ENCODE data around the gene PLA2G6. TPM values are rescaled to one million over a fixed set of nuclear protein-coding genes. Genes with fewer than 3 reads are reported as not detected.

PLA2G6 gene
- total RNA-seq, 2 donors from 2014 or later = 61.5 to 138 TPM

DNA sequence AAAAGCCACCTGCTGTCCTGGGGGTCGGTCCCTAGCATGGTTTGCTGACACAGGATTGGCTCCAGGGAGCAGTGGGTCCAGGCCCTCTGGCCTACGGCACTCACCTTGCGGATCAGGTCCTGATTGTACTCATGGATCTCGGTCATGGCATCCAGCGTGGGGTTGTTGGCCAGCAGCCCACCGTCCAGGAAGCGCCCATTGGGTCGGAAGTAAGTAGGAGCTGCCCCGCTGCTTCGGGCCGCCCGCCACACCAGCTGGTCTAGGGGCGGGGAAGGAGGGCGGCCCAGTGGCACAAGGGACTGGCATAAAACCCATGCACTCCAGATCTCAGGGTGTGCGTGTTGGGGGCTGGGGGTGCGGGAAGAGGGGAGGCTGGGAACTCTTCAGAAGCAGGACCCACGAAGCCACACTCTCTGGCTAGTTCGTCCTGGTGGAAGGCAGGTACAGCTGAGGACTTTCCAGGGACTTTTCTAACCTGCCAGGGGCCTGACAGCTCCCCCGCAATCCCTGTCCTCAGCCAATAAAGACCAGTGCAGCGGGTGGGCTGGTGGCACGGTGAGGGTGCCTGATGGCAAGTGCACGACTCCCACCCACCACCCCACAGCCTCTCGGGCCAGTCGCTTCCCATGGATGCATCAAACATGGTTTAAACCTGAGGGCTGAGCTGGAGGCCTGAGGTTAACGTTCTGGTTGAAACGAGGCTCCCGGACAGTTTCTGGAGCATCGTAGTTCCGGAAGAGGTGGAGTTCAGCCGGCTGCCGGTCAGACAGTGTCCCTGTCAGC is 66.0 kb downstream of the PLA2G6 start:
- H3K27ac ChIP-seq = no peak overlapping the region
- DNase-seq (ENCODE audit: low spot score) = no peak
- no peak for TF ChIP-seq CTCF (IDR thresholded peaks at IDR 0.05)
- TF ChIP-seq POLR2A (IDR thresholded peaks at IDR 0.05) = no peak
- no peak for TF ChIP-seq POLR2AphosphoS5 (IDR thresholded peaks at IDR 0.05)
- 94% methylated on average over 31 of the region's 31 CpGs for WGBS
- no peak overlapping the region for H3K4me3 ChIP-seq
- no peaks in the 10 kb centered on the region for H3K27me3 ChIP-seq (replicated peaks; ENCODE audit: insufficient read depth)
- H3K4me1 ChIP-seq (replicated peaks) = no peaks in the 10 kb centered on the region
- intact Hi-C loops (cut with DNase I) = loop anchor here (2.0 to 10.0 kb wide), 3 partner anchors 59 to 237 kb away; no protein-coding TSS in a partner anchor
- H3K9me3 ChIP-seq = no peaks in the 10 kb centered on the region
- H3K36me3 ChIP-seq = no peaks in the 10 kb centered on the region

DNA sequence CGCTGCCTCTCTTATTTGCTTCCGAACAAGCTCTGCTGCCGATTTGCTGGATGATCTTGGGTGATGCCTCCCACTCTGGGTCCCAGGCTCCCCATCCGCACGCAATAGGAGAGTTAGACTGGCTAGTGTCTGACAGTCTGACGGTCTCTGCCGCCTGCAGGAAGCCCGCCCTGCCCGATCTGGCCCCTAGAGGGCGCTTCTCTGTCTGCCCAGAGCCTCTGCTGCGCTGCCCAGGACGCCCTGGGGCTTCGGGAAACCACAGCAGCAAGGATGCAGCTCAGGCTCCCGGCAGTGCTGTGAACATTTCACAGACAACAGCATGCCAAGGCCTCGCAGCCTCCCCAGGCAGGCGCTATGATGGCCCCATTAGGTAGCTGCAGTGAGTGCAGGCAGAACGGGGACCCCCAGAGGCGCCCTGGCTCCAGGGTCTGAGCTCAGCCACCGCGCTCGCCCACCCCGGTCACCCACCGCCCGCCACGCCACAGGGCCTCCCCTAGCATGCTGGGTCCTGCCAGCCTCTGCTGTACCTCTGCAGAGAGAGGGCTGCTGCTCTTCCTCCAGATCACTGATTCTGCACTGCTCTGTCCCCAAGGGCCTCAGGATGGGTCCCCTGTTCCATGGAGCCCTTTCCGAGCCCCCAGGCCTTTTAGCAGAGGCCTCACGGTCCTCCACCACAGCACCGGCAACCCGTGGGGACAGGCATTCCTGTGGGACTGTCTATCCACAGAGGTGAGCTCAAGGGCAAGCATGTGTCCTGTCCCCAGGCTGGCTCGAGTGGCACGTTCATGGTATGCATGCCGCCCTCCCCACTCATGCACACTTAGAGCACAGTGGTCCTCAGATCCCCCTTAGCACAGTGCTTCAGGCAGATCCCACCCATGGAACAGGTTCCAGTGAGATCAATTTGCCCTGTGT is 66.9 kb downstream of the PLA2G6 start:
- Histone ChIP-seq H3K4me3 (no peak overlapping the region), H3K27ac (no peak overlapping the region), H3K36me3 (no peaks in the 10 kb centered on the region), H3K9me3 (no peaks in the 10 kb centered on the region), H3K4me1 (replicated peaks) (no peaks in the 10 kb centered on the region), H3K27me3 (replicated peaks; ENCODE audit: insufficient read depth) (no peaks in the 10 kb centered on the region)
- WGBS = 54% methylated on average over 32 of the region's 32 CpGs
- TF ChIP-seq POLR2A (IDR thresholded peaks at IDR 0.05) (no peak), CTCF (IDR thresholded peaks at IDR 0.05) (peak; percentile 72 to 92 (median 90)), POLR2AphosphoS5 (IDR thresholded peaks at IDR 0.05) (peak; percentile 59)
- peak; percentile 82 for DNase-seq (ENCODE audit: low spot score)
- intact Hi-C loops (cut with DNase I) = loop anchor here (2.0 to 10.0 kb wide), 3 partner anchors 60 to 238 kb away; no protein-coding TSS in a partner anchor

DNA sequence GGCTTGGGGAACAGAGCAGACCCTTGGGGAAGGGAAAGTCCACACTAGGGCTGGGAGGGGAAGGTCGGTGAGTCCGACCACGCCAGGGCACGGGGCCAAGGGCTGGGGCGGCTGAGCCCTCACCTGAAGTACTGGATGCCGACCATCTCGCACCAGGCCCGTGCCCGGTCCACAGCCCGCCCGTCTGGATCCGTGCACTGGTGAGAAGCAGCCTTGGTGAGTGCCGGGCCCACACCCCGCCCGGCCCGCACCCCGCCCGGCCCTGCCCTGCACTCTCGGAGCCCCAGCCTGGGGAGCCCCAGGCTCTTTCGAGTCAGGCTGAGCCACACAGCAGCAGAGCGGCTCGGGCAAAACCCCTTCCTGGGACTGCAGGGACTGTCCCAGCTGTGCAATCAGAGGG is 69.2 kb downstream of the PLA2G6 start:
- H3K27me3 ChIP-seq (replicated peaks; ENCODE audit: insufficient read depth) = no peaks in the 10 kb centered on the region
- WGBS = 97% methylated on average over 8 of the region's 22 CpGs
- intact Hi-C loops (cut with DNase I) = loop anchor here (10.0 kb wide), 2 partner anchors 62 to 112 kb away; no protein-coding TSS in a partner anchor
- TF ChIP-seq CTCF (IDR thresholded peaks at IDR 0.05) (no peak), POLR2A (IDR thresholded peaks at IDR 0.05) (no peak), POLR2AphosphoS5 (IDR thresholded peaks at IDR 0.05) (no peak)
- no peak for DNase-seq (ENCODE audit: low spot score)
- H3K4me3 ChIP-seq = no peak overlapping the region
- no peaks in the 10 kb centered on the region for H3K9me3 ChIP-seq
- H3K27ac ChIP-seq = no peak overlapping the region
- H3K36me3 ChIP-seq = no peaks in the 10 kb centered on the region
- no peaks in the 10 kb centered on the region for H3K4me1 ChIP-seq (replicated peaks)

DNA sequence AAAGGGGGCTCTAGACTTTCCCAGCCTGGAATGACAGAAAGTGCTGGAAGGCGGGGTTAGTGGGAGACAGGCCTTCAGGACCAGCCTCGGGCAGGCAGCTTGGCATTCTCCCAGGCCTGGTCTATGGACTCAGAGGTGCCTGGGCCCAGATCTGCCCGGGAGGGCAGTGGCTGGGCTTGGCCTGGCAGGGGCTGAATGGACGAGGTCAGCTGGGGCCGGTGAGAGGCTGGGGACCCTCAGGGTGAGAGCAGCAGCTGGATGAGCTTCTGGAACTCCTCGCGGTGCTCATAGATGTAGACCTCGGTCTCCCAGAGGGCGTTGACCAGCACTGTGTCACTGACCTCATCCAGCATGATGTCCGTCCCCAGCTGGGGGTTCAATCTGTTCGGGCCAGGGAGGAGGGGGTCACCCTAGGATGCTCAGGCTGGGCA is 69.7 kb downstream of the PLA2G6 start:
- Histone ChIP-seq H3K4me3 (no peak overlapping the region), H3K4me1 (replicated peaks) (no peaks in the 10 kb centered on the region), H3K9me3 (no peaks in the 10 kb centered on the region), H3K27me3 (replicated peaks; ENCODE audit: insufficient read depth) (no peaks in the 10 kb centered on the region), H3K27ac (no peak overlapping the region), H3K36me3 (no peaks in the 10 kb centered on the region)
- no peak for DNase-seq (ENCODE audit: low spot score)
- 88% methylated on average over 11 of the region's 11 CpGs for WGBS
- TF ChIP-seq POLR2A (IDR thresholded peaks at IDR 0.05) (no peak), CTCF (IDR thresholded peaks at IDR 0.05) (no peak), POLR2AphosphoS5 (IDR thresholded peaks at IDR 0.05) (no peak)
- intact Hi-C loops (cut with DNase I) = loop anchor here (10.0 kb wide), 2 partner anchors 63 to 113 kb away; no protein-coding TSS in a partner anchor

Measured in prostate gland (tissue), 2 donors.